Motor neuron (in vitro differentiated cells): Measurements from ENCODE around the gene MTMR10. TPM values are rescaled to one million over a fixed set of nuclear protein-coding genes. Genes with fewer than 3 reads are reported as not detected.
A peak's percentile ranks its signal among the peaks of the same experiment; 100 is the strongest.

Experiments
- ATAC-seq, 8 experiments: fragments of 200-7000 bp; cut with Tn5 transposase; replicated peaks in 6 of 8; 2 replicates each; pipeline ENCODE4 v1.8.0; 2021; ENCODE audit warnings: mild to moderate bottlenecking in 8 of 8, moderate library complexity in 8 of 8
- H3K27ac ChIP-seq, 2 donors: fragments of 250-450 bp; sonication (Bioruptor Pico); 2 replicates each; pipeline ENCODE4 v1.9.0; 2021; ENCODE audit warnings: antibody characterized with exemption in 2 of 2, mild to moderate bottlenecking in 2 of 2, moderate library complexity in 1 of 2
- H3K4me1 ChIP-seq, 2 donors: fragments of 250-450 bp; sonication (Bioruptor Pico); replicated peaks in 1 of 2; 2 replicates each; pipeline ENCODE4 v1.6.1; 2021; ENCODE audit warnings: antibody characterized with exemption in 2 of 2, mild to moderate bottlenecking in 2 of 2, moderate library complexity in 1 of 2
- H3K4me3 ChIP-seq, 5 donors: fragments of 250-450 bp; sonication (Bioruptor Pico); 2 replicates each; pipeline ENCODE4 v1.9.0; 2021; ENCODE audit warnings: antibody characterized with exemption in 5 of 5, mild to moderate bottlenecking in 5 of 5, moderate library complexity in 4 of 5
- WGBS, 10 experiments: fragments of 450-650 bp; shearing (Covaris generic); methylation state at CpG; one replicate each; pipeline ENCODE4 v1.0.0; 2022; 5-methylcytosine and 5-hydroxymethylcytosine counted together
- in situ Hi-C, 9 experiments: fragments of 400-800 bp; cut with MboI; loops; one replicate each; pipeline ENCODE4 v1.15.0; 2021; ENCODE audit warnings: low sequenced_read_pairs in 9 of 9, low pct_unique_long_range_greater_than_20kb in 2 of 9; ENCODE audit not compliant: unreplicated experiment in 9 of 9
- total RNA-seq, 8 experiments: library from RNA; unstranded; fragments of 300-600 nt; gene quantifications; 2 replicates each; pipeline versions ENCODE4 v1.2.3 to v1.2.4, GENCODE V29; 2022

The MTMR10 gene
- total RNA-seq, 8 experiments from 2014 or later, result 6.5 to 68.7 (median 14.7) TPM

- H3K27ac ChIP-seq, result no peak overlapping the region
- ATAC-seq, result no peak
- in situ Hi-C loops, result loop anchor here in 1 of 9 experiments (25.0 kb wide), 1 partner anchor 514 kb away; no protein-coding TSS in a partner anchor
- 93 to 100% (median 98%) methylated on average over 2 to 4 of the region's 4 CpGs; no CpG with 5 or more reads in 6 of the 10 experiments for WGBS, 10 experiments
- H3K4me1 ChIP-seq, result no peaks in the 10 kb centered on the region
- H3K4me3 ChIP-seq, result no peak overlapping the region
Observed at GRCh38 chr15:30973379-30973778, 18.0 kb downstream of the MTMR10 start.

- in situ Hi-C loops, result loop anchor here in 1 of 9 experiments (25.0 kb wide), 1 partner anchor 518 kb away; no protein-coding TSS in a partner anchor
- Histone ChIP-seq H3K4me1 (no peaks in the 10 kb centered on the region), H3K4me3 (no peak overlapping the region), H3K27ac (no peak overlapping the region)
- WGBS, 10 experiments, result 89 to 100% (median 96%) methylated on average over 1 to 2 of the region's 2 CpGs; no CpG with 5 or more reads in 3 of the 10 experiments
- ATAC-seq, result no peak
Observed at GRCh38 chr15:30969724-30970123, 21.7 kb downstream of the MTMR10 start.

GRCh38 chr15:30963681-30964080 lies 27.7 kb downstream of the MTMR10 start:
- ATAC-seq, result no peak
- WGBS, 10 experiments, result 78 to 100% (median 92%) methylated on average over 2 to 3 of the region's 3 CpGs; no CpG with 5 or more reads in 1 of the 10 experiments
- in situ Hi-C loops, result loop anchor here in 1 of 9 experiments (25.0 kb wide), 1 partner anchor 524 kb away; no protein-coding TSS in a partner anchor
- Histone ChIP-seq H3K4me1 (no peaks in the 10 kb centered on the region), H3K27ac (no peak overlapping the region), H3K4me3 (no peak overlapping the region)

GRCh38 chr15:30962659-30963058 lies 28.8 kb downstream of the MTMR10 start:
- no peak for ATAC-seq
- Histone ChIP-seq H3K4me3 (no peak overlapping the region), H3K27ac (no peak overlapping the region), H3K4me1 (no peaks in the 10 kb centered on the region)
- whole genome bisulfite sequencing, 10 experiments, result 91 to 100% (median 100%) methylated on average over 1 to 3 of the region's 3 CpGs
- in situ Hi-C loops, result loop anchor here in 1 of 9 experiments (25.0 kb wide), 1 partner anchor 525 kb away; no protein-coding TSS in a partner anchor

GRCh38 chr15:30962079-30962478 lies 29.3 kb downstream of the MTMR10 start:
- no peak overlapping the region for H3K27ac ChIP-seq
- no peak overlapping the region for H3K4me3 ChIP-seq
- in situ Hi-C loops, result loop anchor here in 1 of 9 experiments (25.0 kb wide), 1 partner anchor 525 kb away; no protein-coding TSS in a partner anchor
- ATAC-seq, result no peak
- no peaks in the 10 kb centered on the region for H3K4me1 ChIP-seq

GRCh38 chr15:30958219-30958618 lies 33.2 kb downstream of the MTMR10 start:
- Histone ChIP-seq H3K4me3 (no peak overlapping the region), H3K4me1 (no peaks in the 10 kb centered on the region), H3K27ac (no peak overlapping the region)
- 47 to 100% (median 91%) methylated on average over 3 to 5 of the region's 5 CpGs; no CpG with 5 or more reads in 2 of the 10 experiments for WGBS, 10 experiments
- ATAC-seq, result no peak
- in situ Hi-C loops, result loop anchor here in 1 of 9 experiments (25.0 kb wide), 1 partner anchor 529 kb away; no protein-coding TSS in a partner anchor

- in situ Hi-C loops, result loop anchor here in 1 of 9 experiments (25.0 kb wide), 1 partner anchor 531 kb away; no protein-coding TSS in a partner anchor
- Histone ChIP-seq H3K27ac (no peak overlapping the region), H3K4me3 (no peak overlapping the region), H3K4me1 (no peaks in the 10 kb centered on the region)
- WGBS, 10 experiments, result 74 to 100% (median 96%) methylated on average over 1 to 6 of the region's 6 CpGs
- ATAC-seq, result no peak
Observed at GRCh38 chr15:30956216-30957124, 35.0 kb downstream of the MTMR10 start.

- in situ Hi-C loops, result loop anchor here in 1 of 9 experiments (25.0 kb wide), 1 partner anchor 533 kb away; no protein-coding TSS in a partner anchor
- WGBS, 10 experiments, result 17 to 100% (median 78%) methylated on average over 1 of the region's 1 CpG; no CpG with 5 or more reads in 1 of the 10 experiments
- no peak overlapping the region for H3K27ac ChIP-seq
- H3K4me1 ChIP-seq, result no peaks in the 10 kb centered on the region
- no peak for ATAC-seq
- H3K4me3 ChIP-seq, result no peak overlapping the region
Observed at GRCh38 chr15:30954674-30955073, 36.8 kb downstream of the MTMR10 start.

- H3K4me1 ChIP-seq, result no peaks in the 10 kb centered on the region
- in situ Hi-C loops, result loop anchor here in 1 of 9 experiments (25.0 kb wide), 1 partner anchor 533 kb away; no protein-coding TSS in a partner anchor
- ATAC-seq, result peak in 3 of 8 experiments; percentile 87 to 96 (median 95)
- 0 to 100% (median 73%) methylated on average over 1 to 6 of the region's 7 CpGs; no CpG with 5 or more reads in 2 of the 10 experiments for WGBS, 10 experiments
- H3K27ac ChIP-seq, result no peak overlapping the region
- no peak overlapping the region for H3K4me3 ChIP-seq
Observed at GRCh38 chr15:30953731-30954378, 37.6 kb downstream of the MTMR10 start.

- H3K27ac ChIP-seq, result no peak overlapping the region
- ATAC-seq, result no peak
- H3K4me3 ChIP-seq, result no peak overlapping the region
- H3K4me1 ChIP-seq, result no peaks in the 10 kb centered on the region
- 91 to 100% (median 100%) methylated on average over 1 to 6 of the region's 7 CpGs for WGBS, 10 experiments
- in situ Hi-C loops, result loop anchor here in 1 of 9 experiments (25.0 kb wide), 1 partner anchor 534 kb away; no protein-coding TSS in a partner anchor
Observed at GRCh38 chr15:30953183-30953582, 38.2 kb downstream of the MTMR10 start.

DNA sequence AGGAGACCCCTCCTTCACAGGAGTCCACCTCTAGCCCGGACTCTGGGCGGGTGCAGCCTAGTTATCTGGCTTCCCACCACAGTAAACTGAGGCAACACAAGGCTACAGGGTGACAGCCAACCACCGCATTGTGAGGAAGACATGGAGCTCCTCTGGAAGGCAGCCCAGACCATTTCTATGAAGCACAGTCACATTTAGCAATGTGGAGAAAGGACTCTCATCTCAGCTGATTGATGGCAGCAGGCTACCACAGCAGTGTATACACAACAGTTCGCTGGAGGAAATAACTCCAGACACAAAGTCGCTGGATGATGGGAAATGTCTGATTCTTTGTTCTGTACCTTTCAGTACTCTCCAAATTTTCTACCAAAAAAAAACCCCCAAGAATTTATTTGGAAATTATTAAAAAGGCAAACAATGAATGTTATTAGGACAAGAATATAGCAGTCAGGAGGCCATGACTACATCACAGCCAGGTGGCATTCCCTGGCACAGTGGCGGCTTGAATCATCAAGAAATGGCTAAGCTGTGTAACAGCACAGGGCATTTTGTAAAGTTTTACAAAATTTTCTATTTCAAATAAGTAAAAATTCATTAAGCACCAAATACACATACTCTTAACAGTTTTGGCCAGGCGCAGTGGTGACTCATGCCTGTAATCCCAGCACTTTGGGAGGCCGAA lies 47.6 kb downstream of the MTMR10 start:
- WGBS, 10 experiments, result 80 to 100% (median 92%) methylated on average over 2 to 7 of the region's 8 CpGs; no CpG with 5 or more reads in 1 of the 10 experiments
- H3K4me1 ChIP-seq, result no peaks in the 10 kb centered on the region
- ATAC-seq, result peak in 2 of 8 experiments; percentile 27 to 65
- no peak overlapping the region for H3K4me3 ChIP-seq
- no peak overlapping the region for H3K27ac ChIP-seq
- in situ Hi-C loops, result no loop called here

DNA sequence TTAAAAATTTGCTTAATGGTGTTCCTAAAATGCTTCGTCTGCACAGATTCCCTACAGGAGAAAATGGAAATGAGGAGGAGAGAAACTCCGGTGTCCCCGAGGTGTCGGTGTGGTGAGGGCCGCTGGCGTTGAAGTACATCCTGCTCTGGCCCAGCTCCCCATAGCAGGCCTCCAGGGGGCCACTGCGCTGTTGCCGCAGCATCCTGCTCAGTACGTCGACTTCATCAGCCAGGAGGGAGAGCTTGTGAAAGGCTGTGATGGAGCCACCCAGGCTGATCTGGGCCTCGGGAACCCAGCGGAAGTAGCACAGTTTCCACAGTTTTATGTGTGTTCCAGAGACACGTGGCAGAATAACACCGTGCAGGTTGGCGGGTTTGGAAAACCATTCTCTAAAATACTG lies 49.9 kb downstream of the MTMR10 start:
- 83 to 100% (median 90%) methylated on average over 1 to 15 of the region's 15 CpGs; no CpG with 5 or more reads in 2 of the 10 experiments for WGBS, 10 experiments
- Histone ChIP-seq H3K4me3 (no peak overlapping the region), H3K27ac (no peak overlapping the region), H3K4me1 (no peaks in the 10 kb centered on the region)
- no peak for ATAC-seq
- in situ Hi-C loops, result no loop called here
